Measurements from ENCODE around the gene ZNF420.
"Not testable (repeated sequence)": the region's sequence is repeated elsewhere in the genome, so short reads cannot be mapped to it uniquely, and the experiment has no call there.

GRCh38 chr19:37076524-37076923 lies 1.7 kb upstream of the ZNF420 start:
- TF ChIP-seq CTCF (IDR thresholded peaks at IDR 0.05; ENCODE audit: low read depth, low read length, poor library complexity, severe bottlenecking); EZH2phosphoT487 (IDR thresholded peaks at IDR 0.05; ENCODE audit: borderline replicate concordance, low read length): not testable (repeated sequence)

Measured in DOHH2 (cell line).